ENCODE results near the gene XG. TPM values are rescaled to one million over a fixed set of nuclear protein-coding genes. Genes with fewer than 3 reads are reported as not detected.
"Not testable (repeated sequence)": the region's sequence is repeated elsewhere in the genome, so short reads cannot be mapped to it uniquely, and the experiment has no call there.

Gene XG
- total and polyA plus RNA-seq, 5 experiments from 2014 or later = not detected

- Mint-ChIP-seq H3K27ac (peak overlapping the region in 5 of 10 donors; percentile 22 to 69 (median 59)), H3K27me3 (no peaks in the 10 kb centered on the region), H3K9me3 (no peaks in the 10 kb centered on the region), H3K4me1 (peaks cover 13 to 41% (median 32%) of the 10 kb centered on the region in 4 donors), H3K36me3 (peaks cover 7 to 62% (median 23%) of the 10 kb centered on the region in 3 donors), H3K4me3 (peak overlapping the region in 1 of 10 donors; percentile 1)
- ATAC-seq (peak in 1 of 2 donors; percentile 36), DNase-seq (no peak)
- POLR2A ChIA-PET = no interaction called here
Measured at GRCh38 chrX:2714551-2714950, 37.3 kb upstream of the XG start.

- Mint-ChIP-seq H3K4me1 (peaks cover 7 to 35% (median 27%) of the 10 kb centered on the region in 4 donors), H3K27me3 (no peaks in the 10 kb centered on the region), H3K9me3 (no peaks in the 10 kb centered on the region), H3K36me3 (peaks cover 9 to 68% (median 29%) of the 10 kb centered on the region in 3 donors), H3K27ac (peak overlapping the region in 7 of 10 donors; percentile 8 to 70 (median 56)), H3K4me3 (peak overlapping the region in 4 of 10 donors; percentile 10 to 64 (median 22))
- POLR2A ChIA-PET = no interaction called here
- DNase-seq (no peak), ATAC-seq (no peak)
Measured at GRCh38 chrX:2715066-2715600, 36.7 kb upstream of the XG start.

GRCh38 chrX:2717312-2717711, 34.5 kb upstream of the XG start:
- no peaks in the 10 kb centered on the region for H3K27me3 Mint-ChIP-seq
- no peak overlapping the region for H3K4me3 Mint-ChIP-seq
- H3K4me1 Mint-ChIP-seq = peaks cover 0 to 23% (median 17%) of the 10 kb centered on the region in 4 donors
- H3K9me3 Mint-ChIP-seq = no peaks in the 10 kb centered on the region
- H3K36me3 Mint-ChIP-seq = peaks cover 9 to 80% (median 36%) of the 10 kb centered on the region in 3 donors
- ATAC-seq = no peak
- POLR2A ChIA-PET = no interaction called here
- H3K27ac Mint-ChIP-seq = peak overlapping the region in 3 of 10 donors; percentile 12 to 63 (median 44)
- DNase-seq = no peak

GRCh38 chrX:2718821-2719220, 33.0 kb upstream of the XG start:
- peak overlapping the region in 1 of 10 donors; percentile 84 for H3K27ac Mint-ChIP-seq

GRCh38 chrX:2719774-2720447, 31.9 kb upstream of the XG start:
- POLR2A ChIA-PET = no interaction called here
- no peaks in the 10 kb centered on the region for H3K27me3 Mint-ChIP-seq
- ATAC-seq (no peak), DNase-seq (no peak)
- no peaks in the 10 kb centered on the region for H3K9me3 Mint-ChIP-seq
- peaks cover 0 to 16% (median 10%) of the 10 kb centered on the region in 4 donors for H3K4me1 Mint-ChIP-seq
- no peak overlapping the region for H3K27ac Mint-ChIP-seq
- no peak overlapping the region for H3K4me3 Mint-ChIP-seq
- H3K36me3 Mint-ChIP-seq = peaks cover 9 to 97% (median 50%) of the 10 kb centered on the region in 3 donors

More at GRCh38 chrX:2718821-2719220, 33.0 kb upstream of the XG start:
- Mint-ChIP-seq H3K36me3 (peaks cover 9 to 93% (median 45%) of the 10 kb centered on the region in 3 donors), H3K4me1 (peaks cover 0 to 23% (median 17%) of the 10 kb centered on the region in 4 donors), H3K9me3 (no peaks in the 10 kb centered on the region), H3K4me3 (no peak overlapping the region), H3K27me3 (no peaks in the 10 kb centered on the region)
- ATAC-seq = no peak
- POLR2A ChIA-PET = no interaction called here
- no peak for DNase-seq

- Mint-ChIP-seq H3K4me1 (peaks cover 0 to 7% (median under 1%) of the 10 kb centered on the region in 4 donors), H3K27ac (peak overlapping the region in 1 of 10 donors; percentile 36), H3K9me3 (peaks cover 0 to 3% (median 0%) of the 10 kb centered on the region in 9 donors), H3K4me3 (no peak overlapping the region), H3K36me3 (peaks cover 14 to 97% (median 54%) of the 10 kb centered on the region in 3 donors), H3K27me3 (no peaks in the 10 kb centered on the region)
- ATAC-seq (no peak), DNase-seq (no peak)
- POLR2A ChIA-PET = no interaction called here
Measured at GRCh38 chrX:2723286-2723879, 28.5 kb upstream of the XG start.

- DNase-seq, H3K4me3 Mint-ChIP-seq, H3K9me3 Mint-ChIP-seq, H3K27ac Mint-ChIP-seq, H3K27me3 Mint-ChIP-seq, POLR2A ChIA-PET, ATAC-seq: not testable (repeated sequence)
- Mint-ChIP-seq H3K36me3 (peaks cover 8 to 95% (median 45%) of the 10 kb centered on the region in 3 donors), H3K4me1 (peaks cover 4 to 10% (median 4%) of the 10 kb centered on the region in 4 donors)
Measured at GRCh38 chrX:2727264-2727663, 24.6 kb upstream of the XG start.

- ATAC-seq (no peak), DNase-seq (no peak)
- Mint-ChIP-seq H3K27ac (peak overlapping the region in 3 of 10 donors; percentile 41 to 90 (median 49)), H3K4me1 (peaks cover 8 to 17% (median 13%) of the 10 kb centered on the region in 4 donors), H3K36me3 (peaks cover 4 to 92% (median 36%) of the 10 kb centered on the region in 3 donors), H3K27me3 (no peaks in the 10 kb centered on the region), H3K4me3 (no peak overlapping the region), H3K9me3 (peaks cover 0 to 10% (median 0%) of the 10 kb centered on the region in 9 donors)
- POLR2A ChIA-PET = no interaction called here
Measured at GRCh38 chrX:2732076-2732475, 19.8 kb upstream of the XG start.

GRCh38 chrX:2732649-2733048, 19.2 kb upstream of the XG start:
- Mint-ChIP-seq H3K27ac (peak overlapping the region in 3 of 10 donors; percentile 41 to 90 (median 62)), H3K9me3 (peaks cover 0 to 10% (median 0%) of the 10 kb centered on the region in 9 donors), H3K4me1 (peaks cover 8 to 17% (median 13%) of the 10 kb centered on the region in 4 donors), H3K27me3 (no peaks in the 10 kb centered on the region), H3K4me3 (no peak overlapping the region), H3K36me3 (peaks cover 4 to 88% (median 36%) of the 10 kb centered on the region in 3 donors)
- no peak for DNase-seq
- no peak for ATAC-seq
- POLR2A ChIA-PET = no interaction called here

GRCh38 chrX:2733286-2733685, 18.6 kb upstream of the XG start:
- H3K27me3 Mint-ChIP-seq = no peaks in the 10 kb centered on the region
- H3K9me3 Mint-ChIP-seq = peaks cover 0 to 10% (median 0%) of the 10 kb centered on the region in 9 donors
- H3K36me3 Mint-ChIP-seq = peaks cover 3 to 88% (median 32%) of the 10 kb centered on the region in 3 donors
- no peak overlapping the region for H3K4me3 Mint-ChIP-seq
- POLR2A ChIA-PET = no interaction called here
- ATAC-seq = no peak
- no peak for DNase-seq
- H3K4me1 Mint-ChIP-seq = peaks cover 8 to 16% (median 12%) of the 10 kb centered on the region in 4 donors
- H3K27ac Mint-ChIP-seq = peak overlapping the region in 4 of 10 donors; percentile 12 to 90 (median 52)

- Mint-ChIP-seq H3K9me3 (peaks cover 0 to 10% (median 0%) of the 10 kb centered on the region in 9 donors), H3K4me3 (no peak overlapping the region), H3K27me3 (no peaks in the 10 kb centered on the region), H3K4me1 (peaks cover 8 to 16% (median 14%) of the 10 kb centered on the region in 4 donors), H3K27ac (peak overlapping the region in 1 of 10 donors; percentile 53), H3K36me3 (peaks cover 3 to 86% (median 20%) of the 10 kb centered on the region in 3 donors)
- POLR2A ChIA-PET = no interaction called here
- ATAC-seq = no peak
- no peak for DNase-seq
Measured at GRCh38 chrX:2735270-2735669, 16.6 kb upstream of the XG start.

GRCh38 chrX:2740672-2741071, 11.2 kb upstream of the XG start:
- POLR2A ChIA-PET = no interaction called here
- Mint-ChIP-seq H3K36me3 (peaks cover 10 to 70% (median 13%) of the 10 kb centered on the region in 3 donors), H3K27me3 (no peaks in the 10 kb centered on the region), H3K27ac (peak overlapping the region in 3 of 10 donors; percentile 8 to 43 (median 15)), H3K4me1 (peaks cover 0 to 4% (median 0%) of the 10 kb centered on the region in 4 donors), H3K4me3 (no peak overlapping the region), H3K9me3 (no peaks in the 10 kb centered on the region)
- DNase-seq (no peak), ATAC-seq (no peak)

- ATAC-seq = no peak
- DNase-seq = no peak
- Mint-ChIP-seq H3K27me3 (no peaks in the 10 kb centered on the region), H3K4me1 (peaks cover 0 to 4% (median 0%) of the 10 kb centered on the region in 4 donors), H3K36me3 (peaks cover 10 to 63% (median 13%) of the 10 kb centered on the region in 3 donors), H3K27ac (peak overlapping the region in 1 of 10 donors; percentile 15), H3K9me3 (no peaks in the 10 kb centered on the region), H3K4me3 (no peak overlapping the region)
- POLR2A ChIA-PET = no interaction called here
Measured at GRCh38 chrX:2741386-2741785, 10.5 kb upstream of the XG start.

All from naive thymus-derived CD8-positive, alpha-beta T cell (primary cell).